MM.1S (cell line): Measurements from ENCODE around the gene EHF.

Experiments used
- DNase-seq: peaks from one replicate; pipeline ENCODE4 v3.0.0-alpha.2; 2015
- H2AFZ ChIP-seq: fragments of 300-600 bp; sonication (generic); 2 replicates; pipeline ENCODE4 v1.6.0; 2016; ENCODE audit warnings: antibody characterized with exemption, low read length
- H3F3A ChIP-seq: fragments of 300-600 bp; sonication (generic); 2 replicates; pipeline ENCODE4 v1.6.1; 2016; ENCODE audit warnings: mild to moderate bottlenecking, antibody characterized with exemption, low read length, moderate library complexity, mixed read lengths; ENCODE audit not compliant: insufficient read depth
- H3K27ac ChIP-seq: fragments of 300-600 bp; sonication (generic); 2 replicates; pipeline ENCODE4 v1.5.1; 2016; ENCODE audit warnings: mild to moderate bottlenecking, low read length
- H3K27me3 ChIP-seq: fragments of 300-600 bp; sonication (generic); replicated peaks from 2 replicates; pipeline ENCODE4 v1.6.0; 2016; ENCODE audit warnings: low read length; ENCODE audit not compliant: insufficient read depth
- H3K36me3 ChIP-seq: fragments of 300-600 bp; sonication (generic); replicated peaks from 2 replicates; pipeline ENCODE4 v1.6.1; 2016; ENCODE audit warnings: mild to moderate bottlenecking, low read length, mixed read lengths; ENCODE audit not compliant: insufficient read depth
- H3K4me1 ChIP-seq: fragments of 300-600 bp; sonication (generic); 2 replicates; pipeline ENCODE4 v1.6.1; 2016; ENCODE audit warnings: low read length, mixed read lengths
- H3K4me2 ChIP-seq: fragments of 300-600 bp; sonication (generic); 2 replicates; pipeline ENCODE4 v1.6.0; 2016; ENCODE audit warnings: low read depth, low read length
- H3K4me3 ChIP-seq: fragments of 300-600 bp; sonication (generic); 2 replicates; pipeline ENCODE4 v1.5.1; 2016; ENCODE audit warnings: low read length, mixed read lengths
- H3K79me2 ChIP-seq: fragments of 300-600 bp; sonication (generic); 2 replicates; pipeline ENCODE4 v1.6.1; 2016; ENCODE audit warnings: mixed run types, low read length, mixed read lengths
- H3K9ac ChIP-seq: fragments of 300-600 bp; sonication (generic); 2 replicates; pipeline ENCODE4 v1.6.1; 2016; ENCODE audit warnings: low read length, mixed read lengths
- H3K9me2 ChIP-seq: fragments of 300-600 bp; sonication (generic); replicated peaks from 2 replicates; pipeline ENCODE4 v1.6.1; 2016; ENCODE audit warnings: mild to moderate bottlenecking, low read length, mixed read lengths; ENCODE audit not compliant: insufficient read depth
- H3K9me3 ChIP-seq: fragments of 300-600 bp; sonication (generic); replicated peaks from 2 replicates; pipeline ENCODE4 v1.6.1; 2016; ENCODE audit warnings: mild to moderate bottlenecking, low read length, mixed read lengths; ENCODE audit not compliant: insufficient read depth
- H4K20me1 ChIP-seq: fragments of 300-600 bp; sonication (generic); 2 replicates; pipeline ENCODE4 v1.6.1; 2016; ENCODE audit warnings: mild to moderate bottlenecking, low read length, moderate library complexity, mixed read lengths; ENCODE audit not compliant: insufficient read depth
- CTCF ChIP-seq: fragments of 300-600 bp; sonication (generic); IDR thresholded peaks from 2 replicates; pipeline ENCODE4 v1.5.1; 2016; ENCODE audit warnings: antibody characterized with exemption, low read length, mixed read lengths
- EZH2 ChIP-seq: fragments of 300-600 bp; sonication (generic); optimal IDR thresholded peaks from 2 replicates; pipeline ENCODE3; 2017; ENCODE audit warnings: low read depth, mild to moderate bottlenecking, antibody characterized with exemption, low read length, mixed read lengths
- EZH2phosphoT487 ChIP-seq: fragments of 300-600 bp; sonication (generic); IDR thresholded peaks from 2 replicates; pipeline ENCODE4 v1.6.1; 2018; ENCODE audit warnings: antibody characterized with exemption, low read length

EHF gene

GRCh38 chr11:34606326-34607120, 14.4 kb upstream of the EHF start:
- no peak overlapping the region for H3K27ac ChIP-seq
- TF ChIP-seq CTCF: no peak
- TF ChIP-seq EZH2phosphoT487: no peak
- no peak for TF ChIP-seq EZH2

GRCh38 chr11:34609187-34609751, 11.6 kb upstream of the EHF start:
- Histone ChIP-seq H3K27ac (no peak overlapping the region), H3K9me3 (no peaks in the 10 kb centered on the region), H3K9me2 (no peaks in the 10 kb centered on the region), H3K4me3 (no peak overlapping the region), H3F3A (no peaks in the 10 kb centered on the region), H3K27me3 (no peaks in the 10 kb centered on the region), H3K36me3 (no peaks in the 10 kb centered on the region), H3K9ac (no peak overlapping the region), H3K4me2 (no peak overlapping the region), H3K4me1 (no peaks in the 10 kb centered on the region; the same call in 1 of the 2 replicates), H2AFZ (no peak overlapping the region), H4K20me1 (no peaks in the 10 kb centered on the region), H3K79me2 (no peaks in the 10 kb centered on the region)
- TF ChIP-seq EZH2 (no peak), CTCF (no peak), EZH2phosphoT487 (no peak)
- no peak for DNase-seq

More at GRCh38 chr11:34606326-34607120, 14.4 kb upstream of the EHF start:
- no peaks in the 10 kb centered on the region for H4K20me1 ChIP-seq
- H3K9me2 ChIP-seq: no peaks in the 10 kb centered on the region
- no peak overlapping the region for H3K4me3 ChIP-seq
- no peak for DNase-seq
- H3K4me2 ChIP-seq: no peak overlapping the region
- H3K27me3 ChIP-seq: no peaks in the 10 kb centered on the region
- no peak overlapping the region for H3K9ac ChIP-seq
- H3K79me2 ChIP-seq: no peaks in the 10 kb centered on the region
- H3F3A ChIP-seq: no peaks in the 10 kb centered on the region
- no peaks in the 10 kb centered on the region for H3K9me3 ChIP-seq
- H3K36me3 ChIP-seq: no peaks in the 10 kb centered on the region
- no peak overlapping the region for H2AFZ ChIP-seq
- no peaks in the 10 kb centered on the region; the same call in 1 of the 2 replicates for H3K4me1 ChIP-seq

DNA sequence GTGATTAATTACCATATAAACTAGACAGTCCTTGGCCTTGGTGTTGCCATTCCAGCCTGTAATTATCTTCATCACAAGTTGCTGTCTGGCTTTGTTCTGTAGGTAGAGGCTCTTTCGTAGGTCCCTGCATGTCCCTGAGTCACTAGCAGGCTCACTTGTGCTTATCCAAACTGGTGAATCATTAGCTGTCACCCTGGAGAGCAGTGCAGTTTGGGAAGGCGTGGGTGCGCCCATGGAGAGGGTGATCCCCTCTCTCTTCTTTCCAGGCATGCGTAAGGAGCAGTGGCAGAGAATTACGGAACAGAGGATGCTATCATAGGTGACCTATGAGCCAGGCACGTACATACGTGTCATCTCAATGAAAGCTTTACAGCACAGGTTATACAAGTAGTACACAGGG, 11.0 kb upstream of the EHF start:
- H3F3A ChIP-seq: no peaks in the 10 kb centered on the region
- TF ChIP-seq EZH2phosphoT487: no peak
- TF ChIP-seq CTCF: no peak
- TF ChIP-seq EZH2: no peak
- no peak overlapping the region for H3K9ac ChIP-seq
- DNase-seq: no peak
- H3K27me3 ChIP-seq: no peaks in the 10 kb centered on the region
- no peaks in the 10 kb centered on the region for H3K36me3 ChIP-seq
- no peaks in the 10 kb centered on the region for H3K9me3 ChIP-seq
- no peak overlapping the region for H3K4me2 ChIP-seq
- no peaks in the 10 kb centered on the region for H3K9me2 ChIP-seq
- no peaks in the 10 kb centered on the region for H3K79me2 ChIP-seq
- H3K4me1 ChIP-seq: no peaks in the 10 kb centered on the region; the same call in 1 of the 2 replicates
- H3K27ac ChIP-seq: no peak overlapping the region
- H2AFZ ChIP-seq: no peak overlapping the region
- H4K20me1 ChIP-seq: no peaks in the 10 kb centered on the region
- H3K4me3 ChIP-seq: no peak overlapping the region
